OCI-LY3 (cell line): ENCODE results near the gene ZNF296.
A peak's percentile ranks its signal among the peaks of the same experiment; 100 is the strongest.

ENCODE experiments used
- H2AFZ ChIP-seq: fragments of 200-600, 300-600 bp; shearing (Covaris generic); 2 replicates; pipeline ENCODE4 v1.6.0; 2014; ENCODE audit warnings: antibody characterized with exemption, low read depth, low read length
- H3K27ac ChIP-seq: fragments of 200-600, 300-600 bp; sonication (generic); 2 replicates; pipeline ENCODE4 v1.5.1; 2014; ENCODE audit warnings: mild to moderate bottlenecking, low read length, moderate library complexity, mixed read lengths
- H3K27me3 ChIP-seq: fragments of 200-600, 300-600 bp; sonication (generic); 2 replicates; pipeline ENCODE4 v1.6.1; 2014; ENCODE audit warnings: low read depth, low read length, mixed read lengths
- H3K36me3 ChIP-seq: fragments of 200-600, 300-600 bp; sonication (generic); replicated peaks from 2 replicates; pipeline ENCODE3; 2014; ENCODE audit warnings: low read depth, low read length, mixed read lengths
- H3K4me1 ChIP-seq: fragments of 300-600, 200-600 bp; sonication (generic); 2 replicates; pipeline ENCODE4 v1.6.1; 2014; ENCODE audit warnings: low read length, mixed read lengths
- H3K4me2 ChIP-seq: fragments of 200-600, 300-600 bp; sonication (generic); 2 replicates; pipeline ENCODE4 v1.6.1; 2014; ENCODE audit warnings: low read length, mixed read lengths
- H3K4me3 ChIP-seq: fragments of 300-600, 200-600 bp; sonication (generic); 2 replicates; pipeline ENCODE4 v1.5.1; 2014; ENCODE audit warnings: antibody characterized with exemption, mild to moderate bottlenecking, low read length, moderate library complexity
- H3K79me2 ChIP-seq: fragments of 300-600, 200-600 bp; shearing (Covaris generic); 2 replicates; pipeline ENCODE4 v1.6.1; 2014; ENCODE audit warnings: mild to moderate bottlenecking, low read length, mixed read lengths
- H3K9ac ChIP-seq: fragments of 300-600, 200-600 bp; shearing (Covaris generic); 2 replicates; pipeline ENCODE4 v1.6.0; 2014; ENCODE audit warnings: mild to moderate bottlenecking, low read length, moderate library complexity
- H3K9me3 ChIP-seq: fragments of 200-600, 300-600 bp; shearing (Covaris generic); 2 replicates; pipeline ENCODE4 v1.6.1; 2014; ENCODE audit warnings: low read length, mixed read lengths; ENCODE audit not compliant: insufficient read depth
- H4K20me1 ChIP-seq: fragments of 200-600, 300-600 bp; sonication (generic); 2 replicates; pipeline ENCODE4 v1.6.1; 2016; ENCODE audit warnings: low read length, mixed read lengths; ENCODE audit not compliant: insufficient read depth
- CTCF ChIP-seq: fragments of 200-600, 300-600 bp; sonication (generic); IDR thresholded peaks from 2 replicates; pipeline ENCODE4 v1.5.1; 2014; ENCODE audit warnings: antibody characterized with exemption, low read length, low read depth
- EZH2phosphoT487 ChIP-seq: fragments of 200-600 bp; shearing (Covaris generic); IDR thresholded peaks from 2 replicates; pipeline ENCODE4 v1.6.1; 2018; ENCODE audit warnings: antibody characterized with exemption, mixed run types, low read depth

Gene ZNF296

GRCh38 chr19:45086480-45086879 lies 10.2 kb upstream of the ZNF296 start:
- peaks cover 56% of the 10 kb centered on the region for H3K36me3 ChIP-seq
- TF ChIP-seq EZH2phosphoT487 = no peak
- TF ChIP-seq CTCF = no peak
- H3K4me2 ChIP-seq = no peak overlapping the region
- H3K79me2 ChIP-seq = peaks cover 66% of the 10 kb centered on the region
- H2AFZ ChIP-seq = no peak overlapping the region
- no peak overlapping the region for H3K9ac ChIP-seq
- no peaks in the 10 kb centered on the region for H3K4me1 ChIP-seq
- H3K27me3 ChIP-seq = no peaks in the 10 kb centered on the region
- no peak overlapping the region for H3K4me3 ChIP-seq
- H4K20me1 ChIP-seq = 0 out of 2 replicates have a peak, but pooled peaks cover 12% of the 10 kb centered on the region
- no peaks in the 10 kb centered on the region for H3K9me3 ChIP-seq
- no peak overlapping the region for H3K27ac ChIP-seq

GRCh38 chr19:45082170-45082569 lies 5.9 kb upstream of the ZNF296 start:
- Histone ChIP-seq H3K79me2 (peaks cover 84% of the 10 kb centered on the region), H3K4me1 (peaks cover 21% of the 10 kb centered on the region), H3K4me2 (no peak overlapping the region)

GRCh38 chr19:45079911-45080370 lies 3.7 kb upstream of the ZNF296 start:
- H4K20me1 ChIP-seq = peaks cover 4% of the 10 kb centered on the region; the same call in 1 of the 2 replicates
- H3K9me3 ChIP-seq = no peaks in the 10 kb centered on the region
- peaks cover 86% of the 10 kb centered on the region for H3K79me2 ChIP-seq
- H3K9ac ChIP-seq = peak overlapping the region; percentile 91
- H3K4me3 ChIP-seq = peak overlapping the region; percentile 82
- TF ChIP-seq CTCF = no peak
- TF ChIP-seq EZH2phosphoT487 = no peak
- H3K27me3 ChIP-seq = no peaks in the 10 kb centered on the region
- H3K36me3 ChIP-seq = peaks cover 28% of the 10 kb centered on the region
- peaks cover 31% of the 10 kb centered on the region for H3K4me1 ChIP-seq
- H2AFZ ChIP-seq = no peak overlapping the region
- H3K4me2 ChIP-seq = peak overlapping the region; percentile 75
- H3K27ac ChIP-seq = peak overlapping the region; percentile 69

More at GRCh38 chr19:45082170-45082569, 5.9 kb upstream of the ZNF296 start:
- Histone ChIP-seq H4K20me1 (peaks cover 12% of the 10 kb centered on the region; the same call in 1 of the 2 replicates), H3K9me3 (no peaks in the 10 kb centered on the region), H3K27ac (no peak overlapping the region), H3K27me3 (no peaks in the 10 kb centered on the region), H2AFZ (no peak overlapping the region), H3K36me3 (peaks cover 34% of the 10 kb centered on the region), H3K9ac (no peak overlapping the region), H3K4me3 (no peak overlapping the region)
- TF ChIP-seq EZH2phosphoT487 = no peak
- no peak for TF ChIP-seq CTCF

GRCh38 chr19:45079063-45079910 lies 3.0 kb upstream of the ZNF296 start, which contains the start of gene GEMIN7:
Gene GEMIN7, plus strand, starts transcription at chr19:45079260. Its CDS starts 10,855 bp downstream, at chr19:45090115.
- Histone ChIP-seq H3K4me2 (peak within 1 kb of the TSS; percentile 75), H3K9me3 (no peaks in the 10 kb centered on the region), H2AFZ (peak within 1 kb of the TSS; percentile 80; the same call in 1 of the 2 replicates), H3K27ac (peak within 1 kb of the TSS; percentile 69), H3K4me1 (peaks cover 37% of the 10 kb centered on the region), H3K9ac (peak within 1 kb of the TSS; percentile 91), H3K79me2 (peaks cover 88% of the 10 kb centered on the region), H4K20me1 (peaks cover 10% of the 10 kb centered on the region), H3K27me3 (no peaks in the 10 kb centered on the region), H3K4me3 (peak within 1 kb of the TSS; percentile 82), H3K36me3 (peaks cover 35% of the 10 kb centered on the region)
- no peak for TF ChIP-seq EZH2phosphoT487
- no peak for TF ChIP-seq CTCF
